HepG2 (cell line): ENCODE results near the gene EEIG1. TPM values are rescaled to one million over a fixed set of nuclear protein-coding genes. Genes with fewer than 3 reads are reported as not detected.

Experiments
- GPN1 ChIP-seq: sonication (generic); formaldehyde crosslinking; IDR thresholded peaks from 2 replicates; pipeline ENCODE4 v1.5.1; 2020; ENCODE audit warnings: missing genetic modification reagents, borderline replicate concordance
- HOXA7 ChIP-seq: sonication (generic); formaldehyde crosslinking; IDR thresholded peaks from 2 replicates; pipeline ENCODE4 v1.8.1; 2022; ENCODE audit warnings: mild to moderate bottlenecking, missing genetic modification reagents, moderate library complexity
- JUNB ChIP-seq: sonication (generic); formaldehyde crosslinking; IDR thresholded peaks from 2 replicates; pipeline ENCODE4 v1.8.0; 2022; ENCODE audit warnings: missing genetic modification reagents, mild to moderate bottlenecking, borderline replicate concordance
- KMT2A ChIP-seq: sonication (generic); formaldehyde crosslinking; IDR thresholded peaks from 2 replicates; pipeline ENCODE4 v1.4.0; 2020; ENCODE audit warnings: missing genetic modification reagents
- NFIC ChIP-seq: IDR thresholded peaks from 2 replicates; pipeline ENCODE4 v1.6.1; 2012; ENCODE audit warnings: mild to moderate bottlenecking, low read length, inconsistent platforms
- PBX3 ChIP-seq: sonication (generic); formaldehyde crosslinking; IDR thresholded peaks from 2 replicates; pipeline ENCODE4 v1.8.1; 2023; ENCODE audit warnings: missing genetic modification reagents, inconsistent platforms, borderline replicate concordance
- RAD21 ChIP-seq: fragments of 450-650 bp; formaldehyde crosslinking; IDR thresholded peaks from 2 replicates; pipeline ENCODE4 v1.5.0; 2020; ENCODE audit warnings: mild to moderate bottlenecking
- SMAD3 ChIP-seq: sonication (generic); formaldehyde crosslinking; IDR thresholded peaks from 2 replicates; pipeline ENCODE4 v1.4.0; 2020; ENCODE audit warnings: missing genetic modification reagents
- SSRP1 ChIP-seq: IDR thresholded peaks from 2 replicates; pipeline ENCODE4 v1.6.1; 2016; ENCODE audit warnings: control low read depth
- ZNF430 ChIP-seq: sonication (generic); formaldehyde crosslinking; IDR thresholded peaks from 2 replicates; pipeline ENCODE4 v1.9.0; 2021; ENCODE audit warnings: mild to moderate bottlenecking, missing genetic modification reagents
- ZNF552 ChIP-seq: sonication (generic); formaldehyde crosslinking; IDR thresholded peaks from 2 replicates; pipeline ENCODE4 v1.9.0; 2022; ENCODE audit warnings: missing genetic modification reagents, mild to moderate bottlenecking, borderline replicate concordance
- ZNF614 ChIP-seq: IDR thresholded peaks from 2 replicates; pipeline ENCODE4 v1.6.1; 2018; ENCODE audit warnings: missing biosample characterization, missing genetic modification reagents, inconsistent platforms, borderline replicate concordance
- ZNF652 ChIP-seq: IDR thresholded peaks from 2 replicates; pipeline ENCODE4 v1.6.1; 2016; ENCODE audit warnings: low read depth, borderline replicate concordance
- ZSCAN21 ChIP-seq: sonication (generic); formaldehyde crosslinking; IDR thresholded peaks from 2 replicates; pipeline ENCODE4 v1.8.0; 2022; ENCODE audit warnings: mild to moderate bottlenecking, missing genetic modification reagents, moderate library complexity, borderline replicate concordance
- polyA plus RNA-seq, 8 experiments: library from polyadenylated mRNA; depleted of rRNA in 3 of 8; stranded (reverse) in 7 of 8; unstranded in 1 of 8; fragments of >200 nt; fragmentation: Illumina TruSeq in 4 of 8; extraction: Trizol in 4 of 8; gene quantifications; 2 replicates each; pipeline versions ENCODE4 v1.2.1 to v1.2.3, GENCODE V29; 2011 to 2016; ENCODE audit warnings: low read depth in 4 of 8, missing spikeins in 1 of 8, mixed read lengths in 1 of 8; ENCODE audit not compliant: insufficient read depth in 1 of 8
- total RNA-seq, 5 experiments: library from RNA; depleted of rRNA; stranded (reverse); fragments of >200 nt; fragmentation: Illumina TruSeq; extraction: Trizol; gene quantifications; 2 replicates each; pipeline ENCODE4 v1.2.3, GENCODE V29; 2016; ENCODE audit warnings: low read depth in 1 of 5
- TF ChIP-seq, protein P1 (sequence below): sonication (generic); formaldehyde crosslinking; IDR thresholded peaks from 2 replicates; pipeline ENCODE4 v1.5.1; 2020; ENCODE audit warnings: mild to moderate bottlenecking, missing genetic modification reagents, moderate library complexity
- TF ChIP-seq, protein P2 (sequence below): sonication (generic); formaldehyde crosslinking; IDR thresholded peaks from 2 replicates; pipeline ENCODE4 v1.8.0; 2022; ENCODE audit warnings: missing genetic modification reagents, low read depth, mild to moderate bottlenecking, borderline replicate concordance
- TF ChIP-seq, protein P3 (sequence below): sonication (generic); formaldehyde crosslinking; IDR thresholded peaks from 2 replicates; pipeline ENCODE4 v1.9.0; 2021; ENCODE audit warnings: missing genetic modification reagents, borderline replicate concordance

EEIG1 gene
- total and polyA plus RNA-seq, 2 of the 13 experiments (the other 11 are each of a cell fraction or from before 2014, with no cell fraction given): 16.6 to 25.2 TPM

- TF ChIP-seq PBX3 (CRISPR knock-in tag) (no peak), ZNF652 (CRISPR knock-in tag) (no peak), HOXA7 (CRISPR knock-in tag) (no peak), ZNF552 (CRISPR knock-in tag) (no peak), JUNB (0 out of 2 replicates have a peak, but pooled peaks have one; percentile 15), ZNF614 (CRISPR knock-in tag) (no peak), KMT2A (CRISPR knock-in tag) (0 out of 2 replicates have a peak, but pooled peaks have one; percentile 6), ZSCAN21 (CRISPR knock-in tag) (no peak), RAD21 (CRISPR knock-in tag) (no peak), NFIC (no peak), ZNF430 (CRISPR knock-in tag) (no peak), SMAD3 (CRISPR knock-in tag) (no peak), GPN1 (CRISPR knock-in tag) (no peak), SSRP1 (CRISPR knock-in tag) (0 out of 2 replicates have a peak, but pooled peaks have one; percentile 9)
- TF ChIP-seq, protein P1, sequence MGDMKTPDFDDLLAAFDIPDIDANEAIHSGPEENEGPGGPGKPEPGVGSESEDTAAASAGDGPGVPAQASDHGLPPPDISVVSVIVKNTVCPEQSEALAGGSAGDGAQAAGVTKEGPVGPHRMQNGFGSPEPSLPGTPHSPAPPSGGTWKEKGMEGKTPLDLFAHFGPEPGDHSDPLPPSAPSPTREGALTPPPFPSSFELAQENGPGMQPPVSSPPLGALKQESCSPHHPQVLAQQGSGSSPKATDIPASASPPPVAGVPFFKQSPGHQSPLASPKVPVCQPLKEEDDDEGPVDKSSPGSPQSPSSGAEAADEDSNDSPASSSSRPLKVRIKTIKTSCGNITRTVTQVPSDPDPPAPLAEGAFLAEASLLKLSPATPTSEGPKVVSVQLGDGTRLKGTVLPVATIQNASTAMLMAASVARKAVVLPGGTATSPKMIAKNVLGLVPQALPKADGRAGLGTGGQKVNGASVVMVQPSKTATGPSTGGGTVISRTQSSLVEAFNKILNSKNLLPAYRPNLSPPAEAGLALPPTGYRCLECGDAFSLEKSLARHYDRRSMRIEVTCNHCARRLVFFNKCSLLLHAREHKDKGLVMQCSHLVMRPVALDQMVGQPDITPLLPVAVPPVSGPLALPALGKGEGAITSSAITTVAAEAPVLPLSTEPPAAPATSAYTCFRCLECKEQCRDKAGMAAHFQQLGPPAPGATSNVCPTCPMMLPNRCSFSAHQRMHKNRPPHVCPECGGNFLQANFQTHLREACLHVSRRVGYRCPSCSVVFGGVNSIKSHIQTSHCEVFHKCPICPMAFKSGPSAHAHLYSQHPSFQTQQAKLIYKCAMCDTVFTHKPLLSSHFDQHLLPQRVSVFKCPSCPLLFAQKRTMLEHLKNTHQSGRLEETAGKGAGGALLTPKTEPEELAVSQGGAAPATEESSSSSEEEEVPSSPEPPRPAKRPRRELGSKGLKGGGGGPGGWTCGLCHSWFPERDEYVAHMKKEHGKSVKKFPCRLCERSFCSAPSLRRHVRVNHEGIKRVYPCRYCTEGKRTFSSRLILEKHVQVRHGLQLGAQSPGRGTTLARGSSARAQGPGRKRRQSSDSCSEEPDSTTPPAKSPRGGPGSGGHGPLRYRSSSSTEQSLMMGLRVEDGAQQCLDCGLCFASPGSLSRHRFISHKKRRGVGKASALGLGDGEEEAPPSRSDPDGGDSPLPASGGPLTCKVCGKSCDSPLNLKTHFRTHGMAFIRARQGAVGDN (CRISPR knock-in tag): no peak
- TF ChIP-seq, protein P2, sequence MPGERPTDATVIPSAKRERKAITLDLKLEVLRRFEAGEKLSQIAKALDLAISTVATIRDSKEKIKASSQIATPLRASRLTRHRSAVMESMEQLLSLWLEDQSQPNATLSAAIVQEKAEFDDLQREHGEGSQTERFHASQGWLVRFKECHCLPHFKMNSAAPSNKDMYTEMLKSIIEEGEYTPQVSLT (CRISPR knock-in tag): no peak
- TF ChIP-seq, protein P3, sequence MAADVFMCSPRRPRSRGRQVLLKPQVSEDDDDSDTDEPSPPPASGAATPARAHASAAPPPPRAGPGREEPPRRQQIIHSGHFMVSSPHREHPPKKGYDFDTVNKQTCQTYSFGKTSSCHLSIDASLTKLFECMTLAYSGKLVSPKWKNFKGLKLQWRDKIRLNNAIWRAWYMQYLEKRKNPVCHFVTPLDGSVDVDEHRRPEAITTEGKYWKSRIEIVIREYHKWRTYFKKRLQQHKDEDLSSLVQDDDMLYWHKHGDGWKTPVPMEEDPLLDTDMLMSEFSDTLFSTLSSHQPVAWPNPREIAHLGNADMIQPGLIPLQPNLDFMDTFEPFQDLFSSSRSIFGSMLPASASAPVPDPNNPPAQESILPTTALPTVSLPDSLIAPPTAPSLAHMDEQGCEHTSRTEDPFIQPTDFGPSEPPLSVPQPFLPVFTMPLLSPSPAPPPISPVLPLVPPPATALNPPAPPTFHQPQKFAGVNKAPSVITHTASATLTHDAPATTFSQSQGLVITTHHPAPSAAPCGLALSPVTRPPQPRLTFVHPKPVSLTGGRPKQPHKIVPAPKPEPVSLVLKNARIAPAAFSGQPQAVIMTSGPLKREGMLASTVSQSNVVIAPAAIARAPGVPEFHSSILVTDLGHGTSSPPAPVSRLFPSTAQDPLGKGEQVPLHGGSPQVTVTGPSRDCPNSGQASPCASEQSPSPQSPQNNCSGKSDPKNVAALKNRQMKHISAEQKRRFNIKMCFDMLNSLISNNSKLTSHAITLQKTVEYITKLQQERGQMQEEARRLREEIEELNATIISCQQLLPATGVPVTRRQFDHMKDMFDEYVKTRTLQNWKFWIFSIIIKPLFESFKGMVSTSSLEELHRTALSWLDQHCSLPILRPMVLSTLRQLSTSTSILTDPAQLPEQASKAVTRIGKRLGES (CRISPR knock-in tag): no peak
Observed at GRCh38 chr9:127943011-127943662, 37.7 kb downstream of the EEIG1 start (continued).
